Keratinocyte (primary cell): ENCODE results near the gene IMPACT. TPM values are rescaled to one million over a fixed set of nuclear protein-coding genes. Genes with fewer than 3 reads are reported as not detected.

Experiments used
- DNase-seq: peaks from one replicate; pipeline ENCODE4 v3.0.0-alpha.2; 2011; ENCODE audit warnings: low read depth, missing footprints, low spot score
- FAIRE-seq: peaks from 2 replicates; lab custom pipeline; 2011; peaks lifted over from hg19 to GRCh38; lab: Jason Lieb, UNC
- H2AFZ ChIP-seq: 2 replicates; pipeline ENCODE4 v1.6.0; 2012; ENCODE audit warnings: low read length, control low read depth, inconsistent platforms; ENCODE audit not compliant: control insufficient read depth
- H3K27ac ChIP-seq: 2 replicates; pipeline ENCODE4 v1.5.1; 2011; ENCODE audit warnings: low read length; ENCODE audit not compliant: control insufficient read depth, insufficient read depth
- H3K27me3 ChIP-seq: 3 replicates; pipeline ENCODE4 v1.6.0; 2011; ENCODE audit warnings: low read length; ENCODE audit not compliant: control insufficient read depth, insufficient read depth; ENCODE audit errors: extremely low read depth
- H3K36me3 ChIP-seq, 2 experiments: 2 replicates in 1 of 2; 3 replicates in 1 of 2; pipeline ENCODE4 v1.5.1; 2011; ENCODE audit warnings: low read length in 2 of 2, mild to moderate bottlenecking in 1 of 2; ENCODE audit not compliant: control insufficient read depth in 2 of 2, insufficient read depth in 2 of 2; ENCODE audit errors: extremely low read depth in 1 of 2
- H3K4me1 ChIP-seq: 3 replicates; pipeline ENCODE4 v1.5.1; 2011; ENCODE audit warnings: low read length; ENCODE audit not compliant: control insufficient read depth, insufficient read depth; ENCODE audit errors: extremely low read depth
- H3K4me2 ChIP-seq: 3 replicates; pipeline ENCODE4 v1.6.0; 2011; ENCODE audit warnings: low read depth, low read length; ENCODE audit not compliant: control insufficient read depth, insufficient read depth; ENCODE audit errors: extremely low read depth
- H3K4me3 ChIP-seq, 3 experiments: fragments of 200-600 bp in 1 of 3; sonication (generic) in 1 of 3; 2 replicates in 2 of 3; 3 replicates in 1 of 3; pipeline ENCODE4 v1.5.1; 2011 to 2016; ENCODE audit warnings: low read length in 3 of 3, mild to moderate bottlenecking in 3 of 3, control low read depth in 2 of 3, inconsistent platforms in 1 of 3, low read depth in 1 of 3, mixed read lengths in 1 of 3, mixed run types in 1 of 3, moderate library complexity in 1 of 3; ENCODE audit not compliant: control insufficient read depth in 2 of 3, insufficient read depth in 2 of 3; ENCODE audit errors: extremely low read depth in 1 of 3
- H3K79me2 ChIP-seq: 2 replicates; pipeline ENCODE4 v1.6.0; 2012; ENCODE audit warnings: low read length; ENCODE audit not compliant: control insufficient read depth, insufficient read depth
- H3K9ac ChIP-seq: 3 replicates; pipeline ENCODE4 v1.6.0; 2011; ENCODE audit warnings: low read length; ENCODE audit not compliant: control insufficient read depth, insufficient read depth; ENCODE audit errors: extremely low read depth
- H3K9me1 ChIP-seq: 3 replicates; pipeline ENCODE4 v1.6.0; 2011; ENCODE audit warnings: low read length; ENCODE audit not compliant: control insufficient read depth, insufficient read depth; ENCODE audit errors: extremely low read depth
- H3K9me3 ChIP-seq: 2 replicates; pipeline ENCODE4 v1.5.1; 2012; ENCODE audit warnings: low read depth, low read length; ENCODE audit not compliant: control insufficient read depth
- H4K20me1 ChIP-seq: 3 replicates; pipeline ENCODE4 v1.6.0; 2011; ENCODE audit warnings: low read length; ENCODE audit not compliant: control insufficient read depth, insufficient read depth; ENCODE audit errors: extremely low read depth
- CTCF ChIP-seq, 3 experiments: IDR thresholded peaks in 1 of 3; conservative IDR thresholded peaks in 1 of 3; optimal IDR thresholded peaks in 1 of 3; 2 replicates in 2 of 3; 3 replicates in 1 of 3; pipeline versions ENCODE3 to v1.5.1; 2011; ENCODE audit warnings: low read length in 3 of 3, mild to moderate bottlenecking in 3 of 3, moderate library complexity in 2 of 3, control low read depth in 1 of 3, inconsistent platforms in 1 of 3; ENCODE audit not compliant: insufficient read depth in 2 of 3; ENCODE audit errors: extremely low read depth in 1 of 3
- EZH2 ChIP-seq: IDR thresholded peaks from one replicate; pipeline ENCODE4 v1.6.1; 2012; ENCODE audit warnings: inconsistent platforms, mild to moderate bottlenecking, low read length, moderate library complexity
- dilution Hi-C: fragments of 300-500 bp; cut with MboI; formaldehyde crosslinking; loops from one replicate; pipeline ENCODE4 v1.7.0; 2020; ENCODE audit warnings: low sequenced_read_pairs; ENCODE audit not compliant: extremely low pct_ligation_motif_present
- polyA plus RNA-seq, 5 experiments: library from polyadenylated mRNA; depleted of rRNA in 3 of 5; stranded (reverse) in 3 of 5; stranded (forward) in 1 of 5; unstranded in 1 of 5; fragments of >200 nt; gene quantifications; 1 replicate in 1 of 5; 2 replicates in 3 of 5; 3 replicates in 1 of 5; pipeline versions ENCODE4 v1.2.1 to v1.2.3, GENCODE V29; 2011 to 2012; ENCODE audit warnings: missing spikeins in 2 of 5, low read depth in 1 of 5, low replicate concordance in 1 of 5

The IMPACT gene
- polyA plus RNA-seq, 1 donor (not counting 4 experiments of a cell fraction or from before 2014, with no cell fraction given), result 35.3 TPM

- DNase-seq (no peak), FAIRE-seq (peak; percentile 85)
- peak overlapping the region; percentile 86 for H3K27ac ChIP-seq
- peak overlapping the region; percentile 98 for H3K4me2 ChIP-seq
- no peaks in the 10 kb centered on the region for H4K20me1 ChIP-seq
- H3K36me3 ChIP-seq, result no peaks in the 10 kb centered on the region
- H3K9me3 ChIP-seq, result no peaks in the 10 kb centered on the region
- H3K4me3 ChIP-seq, result peak overlapping the region; percentile 67 to 90 (median 72)
- no peaks in the 10 kb centered on the region for H3K27me3 ChIP-seq
- no peaks in the 10 kb centered on the region for H3K79me2 ChIP-seq
- TF ChIP-seq CTCF (optimal IDR thresholded peaks at IDR 0.05 in 1 of 3, IDR thresholded peaks at IDR 0.05 in 1 of 3, conservative IDR thresholded peaks at IDR 0.05 in 1 of 3; ENCODE audit: extremely low read depth in 1 of 3, insufficient read depth in 2 of 3, low read length in 3 of 3), result no peak
- no peak for TF ChIP-seq EZH2
- no peaks in the 10 kb centered on the region for H3K9me1 ChIP-seq
- H3K9ac ChIP-seq, result peak overlapping the region; percentile 72
- peaks cover 26% of the 10 kb centered on the region for H3K4me1 ChIP-seq
- H2AFZ ChIP-seq, result peak overlapping the region; percentile 73
- dilution Hi-C loops, result no loop called here
Observed at GRCh38 chr18:24398540-24398939, 27.9 kb upstream of the IMPACT start.

- FAIRE-seq, result peak; percentile 32
- H3K4me2 ChIP-seq, result no peak overlapping the region
- H2AFZ ChIP-seq, result no peak overlapping the region
Observed at GRCh38 chr18:24400587-24400986, 25.9 kb upstream of the IMPACT start.

More at GRCh38 chr18:24400587-24400986, 25.9 kb upstream of the IMPACT start:
- no peak overlapping the region for H3K4me3 ChIP-seq
- H3K36me3 ChIP-seq, result no peaks in the 10 kb centered on the region
- no peaks in the 10 kb centered on the region for H3K9me3 ChIP-seq
- no peaks in the 10 kb centered on the region for H3K27me3 ChIP-seq
- no peak overlapping the region for H3K27ac ChIP-seq
- TF ChIP-seq CTCF (optimal IDR thresholded peaks at IDR 0.05 in 1 of 3, IDR thresholded peaks at IDR 0.05 in 1 of 3, conservative IDR thresholded peaks at IDR 0.05 in 1 of 3; ENCODE audit: extremely low read depth in 1 of 3, insufficient read depth in 2 of 3, low read length in 3 of 3) (no peak), EZH2 (no peak)
- no peaks in the 10 kb centered on the region for H4K20me1 ChIP-seq
- H3K9ac ChIP-seq, result no peak overlapping the region
- no peaks in the 10 kb centered on the region for H3K9me1 ChIP-seq
- dilution Hi-C loops, result no loop called here
- H3K4me1 ChIP-seq, result peaks cover 26% of the 10 kb centered on the region
- no peak for DNase-seq
- H3K79me2 ChIP-seq, result no peaks in the 10 kb centered on the region
